GM18873 (cell line): Measurements from ENCODE around the gene RBM22.
"Not testable (repeated sequence)": the region's sequence is repeated elsewhere in the genome, so short reads cannot be mapped to it uniquely, and the experiment has no call there.

Source experiments
- ATAC-seq: cut with Tn5 transposase; IDR thresholded peaks from one replicate; pipeline ENCODE4 v1.9.1; 2021; ENCODE audit warnings: mild to moderate bottlenecking, moderate library complexity, moderate number of reproducible peaks; ENCODE audit not compliant: unreplicated experiment, low FRiP score

Gene RBM22

GRCh38 chr5:150700594-150701377 is at the start of gene RBM22:
Gene RBM22, minus strand, starts transcription at chr5:150701062. Its CDS starts 77 bp downstream, at chr5:150700985.
- peak; percentile 88 for ATAC-seq

GRCh38 chr5:150750469-150750868 is 49.6 kb upstream of the RBM22 start:
- ATAC-seq: no peak

GRCh38 chr5:150743142-150743488 is 42.3 kb upstream of the RBM22 start:
- ATAC-seq: not testable (repeated sequence)

DNA sequence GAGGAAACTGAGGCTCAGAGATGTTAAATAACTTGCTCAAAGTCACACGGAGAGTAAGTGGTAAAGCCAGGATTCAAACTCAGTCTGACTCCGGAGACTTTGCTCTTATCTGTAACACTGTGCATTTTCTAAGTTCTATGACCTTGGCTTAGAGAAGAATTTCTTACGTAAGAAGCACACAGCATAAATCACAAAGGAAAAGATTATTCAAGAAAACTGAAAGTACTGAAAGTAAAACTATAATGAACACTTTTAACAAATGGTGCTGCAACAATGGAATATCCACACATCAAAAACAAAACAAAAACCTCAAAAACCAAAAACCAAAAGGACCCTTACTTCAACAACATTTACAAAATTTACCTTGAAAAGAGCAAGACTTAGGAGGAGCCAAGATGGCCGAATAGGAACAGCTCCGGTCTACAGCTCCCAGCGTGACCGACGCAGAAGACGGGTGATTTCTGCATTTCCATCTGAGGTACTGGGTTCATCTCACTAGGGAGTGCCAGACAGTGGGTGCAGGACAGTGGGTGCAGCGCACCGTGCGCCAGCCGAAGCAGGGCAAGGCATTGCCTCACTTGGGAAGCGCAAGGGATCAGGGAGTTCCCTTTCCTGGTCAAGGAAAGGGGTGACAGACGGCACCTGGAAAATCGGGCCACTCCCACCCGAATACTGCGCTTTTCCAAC is 41.7 kb upstream of the RBM22 start:
- ATAC-seq: not testable (repeated sequence)

- no peak for ATAC-seq
Measured at GRCh38 chr5:150740992-150741391, 40.1 kb upstream of the RBM22 start.

- ATAC-seq: no peak
Measured at GRCh38 chr5:150738862-150739261, 38.0 kb upstream of the RBM22 start.

- no peak for ATAC-seq
Measured at GRCh38 chr5:150734579-150735384, 33.9 kb upstream of the RBM22 start.

DNA sequence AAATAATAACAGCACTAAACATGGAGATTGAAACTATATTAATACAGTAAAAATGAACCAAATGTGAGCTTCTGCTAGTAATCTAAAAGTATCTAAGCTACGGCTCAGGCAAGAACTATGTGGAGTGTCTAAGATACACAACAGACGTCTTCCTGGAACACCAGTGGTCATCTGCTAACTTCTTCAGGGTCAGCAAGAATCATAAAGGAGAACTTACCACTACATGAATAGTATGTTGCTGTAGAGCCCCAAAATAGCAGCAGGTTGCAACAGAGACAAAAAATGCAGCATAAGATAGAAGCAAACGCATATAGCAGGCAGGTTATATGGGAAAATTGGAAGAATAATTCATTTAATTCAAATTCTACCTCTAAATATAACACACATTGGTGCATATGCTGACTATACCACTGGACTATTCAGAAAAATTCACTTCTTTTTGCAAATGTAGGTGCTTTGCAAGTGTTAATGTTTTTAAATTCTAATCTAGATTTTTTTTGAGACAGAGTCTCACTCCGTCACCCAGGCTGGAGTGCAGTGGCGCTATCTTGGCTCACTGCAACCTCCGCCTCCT is 30.9 kb upstream of the RBM22 start:
- no peak for ATAC-seq

GRCh38 chr5:150729859-150730258 is 29.0 kb upstream of the RBM22 start:
- ATAC-seq: no peak

DNA sequence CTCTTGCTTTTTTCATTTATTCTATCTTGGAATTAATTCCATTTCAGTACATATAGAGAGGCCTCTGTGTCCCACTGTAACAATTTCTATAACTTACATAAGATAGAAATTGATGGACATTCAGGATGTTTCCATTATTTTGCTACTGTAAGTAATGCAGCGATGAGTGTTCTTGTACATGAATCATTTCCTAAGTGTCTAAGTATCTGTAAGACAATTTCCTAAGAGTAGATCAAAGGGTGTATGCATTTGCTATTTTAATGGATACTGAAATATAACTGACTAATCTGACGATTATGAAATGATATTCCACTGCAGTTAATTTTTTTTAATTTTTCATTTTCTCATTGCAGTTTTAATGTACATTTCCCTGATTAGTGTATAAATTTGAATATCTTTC is 23.0 kb upstream of the RBM22 start:
- no peak for ATAC-seq

DNA sequence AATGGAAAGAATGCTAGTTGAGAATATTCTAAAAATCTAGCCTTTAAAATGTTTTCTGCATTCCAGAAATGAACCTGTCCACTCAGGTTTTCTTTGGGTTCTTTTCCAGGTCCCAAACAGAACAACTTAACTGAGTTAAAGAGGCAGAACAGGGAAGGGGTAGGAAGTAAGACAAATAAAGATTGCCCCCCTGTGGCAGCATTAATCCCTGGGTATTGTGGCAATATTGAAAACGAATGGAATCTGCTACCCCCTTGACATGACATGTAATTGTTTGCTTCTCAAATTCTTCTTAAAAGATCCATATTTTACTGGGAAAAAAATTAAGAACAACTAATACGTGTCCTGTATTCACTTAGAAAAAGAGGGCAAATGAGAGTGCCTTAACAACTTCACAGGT is 9.3 kb upstream of the RBM22 start:
- ATAC-seq: no peak

GRCh38 chr5:150706776-150707390 is 6.0 kb upstream of the RBM22 start:
- ATAC-seq: no peak

- ATAC-seq: no peak
Measured at GRCh38 chr5:150703762-150704161, 2.9 kb upstream of the RBM22 start.

DNA sequence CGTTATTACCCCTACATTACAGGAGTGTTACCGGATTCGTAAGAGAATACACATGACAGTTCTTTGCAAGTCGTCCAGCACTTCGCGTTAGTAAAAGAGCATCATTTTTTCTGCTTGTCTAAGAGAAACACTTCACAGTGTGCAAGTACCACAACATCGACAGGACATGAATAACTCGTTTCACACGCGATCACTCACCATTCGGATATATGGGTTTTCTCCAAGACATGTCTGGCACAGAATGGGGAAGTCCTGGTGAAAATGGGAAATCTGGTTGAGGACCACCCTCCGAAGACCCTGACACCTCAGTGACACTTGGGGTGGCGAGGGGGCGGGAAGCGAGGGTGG is 642 bp downstream of the RBM22 start:
- ATAC-seq: no peak

- no peak for ATAC-seq
Measured at GRCh38 chr5:150694612-150695011, 6.2 kb downstream of the RBM22 start.

DNA sequence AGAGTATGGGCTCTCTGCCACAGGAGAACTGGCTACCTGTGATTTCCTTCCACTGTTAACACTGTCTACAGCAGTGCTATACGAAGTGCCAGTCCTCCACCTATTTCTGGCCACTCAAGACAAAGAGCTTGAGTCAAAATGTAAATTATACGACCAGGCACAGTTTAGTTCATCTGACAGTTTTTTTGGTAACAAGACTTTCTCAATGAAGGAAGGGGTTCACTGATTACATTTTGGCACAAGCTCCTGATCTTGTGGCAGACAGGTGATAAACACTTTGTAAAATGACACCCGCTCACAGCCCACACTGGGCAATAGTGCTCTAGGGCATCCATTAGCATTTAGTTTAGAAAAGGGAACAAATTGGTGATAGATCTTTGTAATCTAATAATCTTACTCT is 8.6 kb downstream of the RBM22 start:
- ATAC-seq: no peak

GRCh38 chr5:150690760-150691159 is 10.1 kb downstream of the RBM22 start:
- ATAC-seq: no peak

GRCh38 chr5:150689120-150689519 is 11.7 kb downstream of the RBM22 start:
- no peak for ATAC-seq

- no peak for ATAC-seq
Measured at GRCh38 chr5:150676578-150676977, 24.3 kb downstream of the RBM22 start.

GRCh38 chr5:150675069-150675468 is 25.8 kb downstream of the RBM22 start:
- ATAC-seq: no peak
